Progenitor cell of endocrine pancreas (in vitro differentiated cells): Measurements from ENCODE around the gene BATF. TPM values are rescaled to one million over a fixed set of nuclear protein-coding genes. Genes with fewer than 3 reads are reported as not detected.
A peak's percentile ranks its signal among the peaks of the same experiment; 100 is the strongest.

ENCODE experiments used
- DNase-seq: peaks from one replicate; pipeline ENCODE4 v3.0.0; 2021; ENCODE audit warnings: low spot score; ENCODE audit not compliant: unreplicated experiment
- H3K27ac Mint-ChIP-seq: 2 replicates; pipeline ENCODE4 v1.8.0; 2021; ENCODE audit warnings: mild to moderate bottlenecking, moderate library complexity, mixed read lengths
- H3K27me3 Mint-ChIP-seq: 2 replicates; pipeline ENCODE4 v1.8.0; 2021; ENCODE audit warnings: mixed read lengths
- H3K36me3 Mint-ChIP-seq: 2 replicates; pipeline ENCODE4 v1.8.0; 2022; ENCODE audit warnings: mixed read lengths; ENCODE audit not compliant: insufficient read depth
- H3K4me1 Mint-ChIP-seq: 2 replicates; pipeline ENCODE4 v1.8.0; 2021; ENCODE audit warnings: low read depth, mixed read lengths
- H3K4me3 Mint-ChIP-seq: 2 replicates; pipeline ENCODE4 v1.8.0; 2021; ENCODE audit warnings: low read depth, mild to moderate bottlenecking, moderate library complexity, mixed read lengths
- H3K9me3 Mint-ChIP-seq: 2 replicates; pipeline ENCODE4 v1.8.0; 2021; ENCODE audit warnings: low read depth, mixed read lengths
- CTCF ChIP-seq: fragments of 200-600 bp; sonication (generic); IDR thresholded peaks from one replicate; pipeline ENCODE4 v1.5.0; 2021; ENCODE audit warnings: antibody characterized with exemption, mild to moderate bottlenecking; ENCODE audit not compliant: unreplicated experiment
- total RNA-seq: library from RNA; stranded (reverse); gene quantifications from 2 replicates; pipeline ENCODE4 v1.2.1, GENCODE V29; 2021

BATF gene
- total RNA-seq, 1 donor from 2014 or later, result not detected

DNA sequence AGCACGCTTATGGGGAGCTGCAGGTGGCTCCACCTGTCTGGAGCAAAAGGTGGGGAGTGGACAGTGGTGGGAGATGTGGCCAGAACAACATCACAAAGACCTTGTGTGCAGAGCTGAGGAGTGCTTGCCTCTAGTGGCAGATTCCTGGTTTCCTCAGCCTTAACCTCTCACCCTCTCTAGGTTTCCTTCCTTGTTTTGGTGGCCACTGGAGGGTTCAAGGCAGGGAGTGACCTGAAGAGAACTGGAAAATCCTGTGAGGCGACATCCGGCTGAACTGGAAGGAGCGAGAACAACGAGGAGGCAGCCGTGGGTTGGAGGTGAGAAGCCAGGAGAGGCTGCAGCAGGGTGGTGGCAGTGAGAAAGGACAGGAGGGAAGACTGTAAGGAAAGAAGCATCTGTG, 49.8 kb downstream of the BATF start:
- H3K36me3 Mint-ChIP-seq, result no peaks in the 10 kb centered on the region
- no peaks in the 10 kb centered on the region for H3K4me1 Mint-ChIP-seq
- no peak for DNase-seq
- no peak overlapping the region for H3K27ac Mint-ChIP-seq
- H3K4me3 Mint-ChIP-seq, result no peak overlapping the region
- TF ChIP-seq CTCF, result no peak
- peaks cover 47% of the 10 kb centered on the region for H3K27me3 Mint-ChIP-seq
- H3K9me3 Mint-ChIP-seq, result no peaks in the 10 kb centered on the region

DNA sequence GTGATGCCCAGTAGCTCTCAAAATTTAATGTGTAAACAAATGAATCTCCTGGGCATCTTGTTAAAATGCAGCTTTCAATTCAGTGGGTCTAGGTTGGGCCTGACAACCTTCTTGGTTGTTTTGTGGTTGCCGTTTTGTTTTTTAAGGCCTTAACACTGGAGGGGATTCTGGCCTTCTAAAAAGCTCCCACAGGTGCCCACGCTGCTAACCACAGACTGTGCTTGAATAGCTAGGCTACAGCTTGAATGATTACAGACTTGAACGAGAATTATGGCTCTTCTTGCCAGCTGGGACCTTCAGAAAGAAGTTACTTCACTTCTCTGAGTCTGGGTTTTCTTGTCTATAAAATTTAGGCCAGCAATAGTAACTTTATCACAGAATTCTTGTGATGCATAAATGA, 54.8 kb downstream of the BATF start:
- Mint-ChIP-seq H3K9me3 (no peaks in the 10 kb centered on the region), H3K4me3 (no peak overlapping the region), H3K27ac (peak overlapping the region; percentile 89), H3K27me3 (peaks cover 37% of the 10 kb centered on the region), H3K36me3 (no peaks in the 10 kb centered on the region), H3K4me1 (peaks cover 11% of the 10 kb centered on the region)
- TF ChIP-seq CTCF, result no peak
- no peak for DNase-seq

DNA sequence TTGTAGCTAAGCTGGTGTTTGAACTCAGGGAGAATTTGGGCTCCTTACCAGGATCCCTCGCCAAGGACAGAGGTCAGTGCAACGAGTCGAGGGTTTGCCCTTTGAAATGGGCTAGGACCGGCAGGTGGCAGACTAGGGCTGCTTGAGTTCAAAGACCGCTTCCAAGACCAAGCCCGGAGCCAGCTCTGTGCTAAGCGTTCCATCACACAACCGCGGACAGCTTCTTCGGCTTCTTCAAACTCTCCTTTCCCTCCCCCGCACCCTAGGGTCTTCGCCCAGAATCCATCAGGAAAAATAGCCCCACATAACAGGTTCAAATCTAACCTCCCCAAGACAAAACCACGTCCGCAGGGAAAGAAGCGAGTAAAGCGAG, 55.4 kb downstream of the BATF start:
- TF ChIP-seq CTCF, result peak; percentile 81
- Mint-ChIP-seq H3K9me3 (no peaks in the 10 kb centered on the region), H3K4me3 (peak overlapping the region; percentile 85)

GRCh38 chr14:75578102-75578785, 56.0 kb downstream of the BATF start, which contains the start of gene FLVCR2:
FLVCR2 (plus strand) TSS chr14:75578620; CDS start chr14:75578973, 353 bp downstream.
- peak; percentile 22 for DNase-seq
- no peaks in the 10 kb centered on the region for H3K36me3 Mint-ChIP-seq
- no peaks in the 10 kb centered on the region for H3K9me3 Mint-ChIP-seq
- H3K27me3 Mint-ChIP-seq, result peaks cover 32% of the 10 kb centered on the region
- H3K4me1 Mint-ChIP-seq, result peaks cover 11% of the 10 kb centered on the region
- no peak for TF ChIP-seq CTCF
- H3K4me3 Mint-ChIP-seq, result peak within 1 kb of the TSS; percentile 85
- peak within 1 kb of the TSS; percentile 89 for H3K27ac Mint-ChIP-seq

More for the DNA sequence above, 55.4 kb downstream of the BATF start:
- DNase-seq, result peak; percentile 62
- Mint-ChIP-seq H3K4me1 (peaks cover 11% of the 10 kb centered on the region), H3K27ac (peak overlapping the region; percentile 89), H3K27me3 (peaks cover 32% of the 10 kb centered on the region), H3K36me3 (no peaks in the 10 kb centered on the region)

GRCh38 chr14:75578786-75579337, 56.6 kb downstream of the BATF start:
- H3K36me3 Mint-ChIP-seq, result no peaks in the 10 kb centered on the region
- H3K4me3 Mint-ChIP-seq, result peak overlapping the region; percentile 85
- peaks cover 26% of the 10 kb centered on the region for H3K27me3 Mint-ChIP-seq
- peak; percentile 10 for DNase-seq
- H3K4me1 Mint-ChIP-seq, result peaks cover 11% of the 10 kb centered on the region
- H3K9me3 Mint-ChIP-seq, result no peaks in the 10 kb centered on the region
- no peak overlapping the region for H3K27ac Mint-ChIP-seq
- TF ChIP-seq CTCF, result peak; percentile 23
